Inflammatory macrophage treated with lipopolysaccharide for 1 hour (primary cell): ENCODE measurements around the gene TSPEAR.
"Not testable (repeated sequence)": the region's sequence is repeated elsewhere in the genome, so short reads cannot be mapped to it uniquely, and the experiment has no call there.

Experiments
- DNase-seq, 2 donors: peaks; one replicate each; pipeline ENCODE4 v3.0.0-alpha.2; 2020 to 2022

Gene TSPEAR

GRCh38 chr21:44601091-44601490 lies 110.3 kb downstream of the TSPEAR start:
- DNase-seq: not testable (repeated sequence)

GRCh38 chr21:44600118-44600978 lies 111.0 kb downstream of the TSPEAR start, which contains the start of gene KRTAP10-7:
KRTAP10-7 (plus strand) TSS chr21:44600597; CDS start chr21:44600622, 25 bp downstream.
- DNase-seq: not testable (repeated sequence)

- DNase-seq: no peak
Measured at GRCh38 chr21:44599264-44600029, 111.9 kb downstream of the TSPEAR start.

GRCh38 chr21:44598061-44598460 lies 113.3 kb downstream of the TSPEAR start:
- no peak for DNase-seq

GRCh38 chr21:44596068-44596725 lies 115.2 kb downstream of the TSPEAR start:
- DNase-seq: no peak

GRCh38 chr21:44595524-44595923 lies 115.8 kb downstream of the TSPEAR start:
- DNase-seq: no peak

GRCh38 chr21:44594406-44594916 lies 116.9 kb downstream of the TSPEAR start:
- no peak for DNase-seq

GRCh38 chr21:44593598-44594405 lies 117.6 kb downstream of the TSPEAR start:
- DNase-seq: no peak

- no peak for DNase-seq
Measured at GRCh38 chr21:44592446-44593311, 118.7 kb downstream of the TSPEAR start, which contains the start of gene KRTAP10-6. KRTAP10-6 (minus strand) TSS chr21:44592505; CDS start chr21:44592484, 21 bp downstream.

- DNase-seq: not testable (repeated sequence)
Measured at GRCh38 chr21:44591801-44592130, 119.6 kb downstream of the TSPEAR start.

- not testable (repeated sequence) for DNase-seq
Measured at GRCh38 chr21:44590897-44591800, 120.2 kb downstream of the TSPEAR start.

GRCh38 chr21:44590311-44590721 lies 121.1 kb downstream of the TSPEAR start:
- no peak for DNase-seq

GRCh38 chr21:44589586-44590305 lies 121.6 kb downstream of the TSPEAR start:
- DNase-seq: no peak

GRCh38 chr21:44589094-44589493 lies 122.3 kb downstream of the TSPEAR start:
- no peak for DNase-seq

- DNase-seq: no peak
Measured at GRCh38 chr21:44585892-44586291, 125.5 kb downstream of the TSPEAR start.

GRCh38 chr21:44583800-44584147 lies 127.6 kb downstream of the TSPEAR start:
- DNase-seq: no peak

- DNase-seq: no peak
Measured at GRCh38 chr21:44583089-44583799, 128.1 kb downstream of the TSPEAR start.

GRCh38 chr21:44582055-44582454 lies 129.3 kb downstream of the TSPEAR start:
- no peak for DNase-seq

- no peak for DNase-seq
Measured at GRCh38 chr21:44581158-44581557, 130.2 kb downstream of the TSPEAR start.
